Renal cortex interstitium (tissue), 11 donors: ENCODE measurements around the gene CHCHD3. TPM values are rescaled to one million over a fixed set of nuclear protein-coding genes. Genes with fewer than 3 reads are reported as not detected.

Experiments used
- DNase-seq, 11 donors: peaks; one replicate each; pipeline ENCODE4 v3.0.0-alpha.2; 2013; ENCODE audit warnings: low read depth in 9 of 11, low spot score in 4 of 11; ENCODE audit errors: extremely low read depth in 1 of 11
- polyA plus RNA-seq, 3 donors: library from polyadenylated mRNA; unstranded; fragments of 120-200 nt; gene quantifications; one replicate each; pipeline ENCODE4 v1.2.1, GENCODE V29; 2013; ENCODE audit not compliant: insufficient read length in 3 of 3

CHCHD3 gene
- polyA plus RNA-seq, 3 donors, result 68.7 to 93.4 (median 86.2) TPM

DNA sequence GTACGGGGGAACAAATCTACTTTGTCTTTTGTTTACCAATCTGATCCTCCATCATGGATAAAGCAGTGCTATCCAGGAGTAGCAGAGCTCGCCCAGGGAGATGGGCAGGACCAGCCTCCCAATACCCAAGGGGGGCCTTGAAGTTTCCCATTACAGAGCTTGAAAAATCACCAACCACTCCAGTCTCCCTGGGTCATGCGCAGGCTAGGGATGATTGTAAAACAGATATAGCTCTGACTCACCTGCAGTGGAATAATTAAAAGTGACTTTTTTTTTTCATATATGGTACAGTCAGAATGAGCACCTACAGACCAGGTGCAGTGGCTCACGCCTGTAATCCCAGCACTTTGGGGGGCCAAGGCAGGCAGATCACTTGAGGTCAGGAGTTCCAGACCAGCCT lies 301.1 kb downstream of the CHCHD3 start:
- no peak for DNase-seq

DNA sequence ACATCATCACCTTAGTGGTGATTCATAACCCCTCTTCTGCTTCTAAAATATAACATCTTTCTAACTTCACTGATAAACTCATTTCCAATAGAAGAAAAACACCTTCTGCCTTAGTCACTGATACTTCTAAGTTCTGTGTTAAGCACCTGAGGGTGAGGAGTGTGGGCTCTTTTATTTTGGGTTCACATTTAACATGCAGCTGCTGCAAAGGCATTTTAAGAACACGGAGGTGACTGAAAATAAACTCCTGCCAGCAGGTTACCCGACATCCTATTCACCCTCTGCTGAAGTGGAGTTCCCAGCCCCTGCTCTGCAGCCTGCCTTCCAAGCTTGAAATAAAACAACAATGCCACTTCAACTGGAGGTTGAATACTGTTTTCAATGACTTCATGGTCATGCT lies 302.7 kb downstream of the CHCHD3 start:
- no peak for DNase-seq

GRCh38 chr7:132778761-132779160 lies 303.1 kb downstream of the CHCHD3 start:
- no peak for DNase-seq

GRCh38 chr7:132777956-132778355 lies 303.9 kb downstream of the CHCHD3 start:
- no peak for DNase-seq

GRCh38 chr7:132777414-132777813 lies 304.5 kb downstream of the CHCHD3 start:
- no peak for DNase-seq

- no peak for DNase-seq
Observed at GRCh38 chr7:132776048-132776620, 305.8 kb downstream of the CHCHD3 start.

- no peak for DNase-seq
Observed at GRCh38 chr7:132773527-132773956, 308.3 kb downstream of the CHCHD3 start.

GRCh38 chr7:132771301-132771730 lies 310.6 kb downstream of the CHCHD3 start:
- no peak for DNase-seq

DNA sequence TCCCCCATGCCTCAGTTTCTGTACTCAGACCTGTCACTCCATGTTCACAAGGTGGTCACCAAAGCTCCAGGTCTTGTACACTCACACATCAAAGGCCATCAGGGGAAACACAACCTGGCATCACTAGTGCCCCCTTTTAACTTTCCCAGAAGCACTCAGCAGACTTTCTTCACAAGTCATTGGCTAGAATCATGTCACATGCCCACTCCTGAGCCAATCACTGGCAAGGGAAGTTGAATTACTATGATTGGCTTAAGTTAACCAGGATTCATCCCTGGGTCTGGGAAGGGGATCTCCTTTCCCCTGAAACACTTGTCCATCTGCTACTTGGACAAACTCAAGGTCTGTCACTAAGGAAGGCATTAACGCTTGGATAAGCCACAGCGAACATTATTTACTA lies 311.8 kb downstream of the CHCHD3 start:
- no peak for DNase-seq

DNA sequence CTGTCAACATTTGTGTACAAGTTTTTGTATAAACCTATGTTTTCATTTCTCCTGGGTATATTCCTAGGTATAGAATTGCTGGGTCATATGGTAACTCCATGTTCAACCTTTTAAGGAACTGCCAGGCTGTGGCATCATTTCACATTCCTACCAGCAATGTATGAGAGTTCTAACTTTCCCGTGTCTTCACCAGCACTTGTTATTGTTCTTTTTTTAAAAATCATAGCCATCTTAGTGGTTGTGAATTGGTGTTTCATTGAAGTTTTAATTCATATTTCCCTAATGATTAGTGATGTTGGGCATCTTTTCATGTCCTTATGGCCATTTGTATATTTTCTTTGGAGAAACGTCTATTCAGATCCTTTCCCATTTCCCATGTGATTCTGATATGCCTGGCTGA lies 312.6 kb downstream of the CHCHD3 start:
- no peak for DNase-seq

- no peak for DNase-seq
Observed at GRCh38 chr7:132768099-132768498, 313.8 kb downstream of the CHCHD3 start.

GRCh38 chr7:132767378-132767777 lies 314.5 kb downstream of the CHCHD3 start:
- DNase-seq, result no peak

DNA sequence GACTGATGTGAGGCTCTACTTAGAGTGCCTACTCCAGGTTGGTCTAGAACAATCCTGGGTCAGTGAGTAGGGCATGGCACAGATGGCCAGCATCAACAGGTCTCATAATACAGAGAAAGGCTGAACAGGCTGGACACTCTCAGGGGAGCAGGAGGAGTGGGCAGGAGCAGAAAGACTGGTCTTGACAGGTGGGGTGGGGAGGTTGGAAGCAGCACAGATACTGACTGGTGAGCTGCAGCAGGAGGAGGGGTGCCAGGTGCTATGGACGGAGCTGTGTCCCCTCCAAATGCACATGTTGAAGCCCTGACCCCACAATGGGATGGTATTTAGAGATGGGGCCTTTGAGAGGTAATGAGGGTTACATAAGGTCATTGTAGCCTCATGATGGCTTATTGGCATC lies 315.2 kb downstream of the CHCHD3 start:
- no peak for DNase-seq

DNA sequence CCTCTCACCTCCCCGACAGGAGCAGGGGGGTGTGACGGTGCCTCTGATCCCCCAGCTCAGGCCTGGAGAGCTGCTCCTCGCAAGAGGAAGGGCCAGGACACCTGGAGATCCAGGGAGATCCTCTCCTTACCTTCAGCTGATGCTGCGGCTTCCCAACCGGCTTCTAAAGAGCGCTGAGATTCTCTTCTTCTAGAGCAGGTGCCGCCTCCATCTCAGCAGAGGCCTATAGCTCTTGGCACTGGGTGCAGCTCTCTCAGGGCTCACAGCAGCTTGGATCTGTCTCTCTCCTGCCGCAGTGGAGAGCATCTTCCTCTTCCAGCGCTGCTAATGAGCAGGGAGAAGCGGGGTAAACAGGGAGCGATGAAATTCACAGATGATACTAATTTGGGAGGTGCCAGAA lies 316.0 kb downstream of the CHCHD3 start:
- no peak for DNase-seq

GRCh38 chr7:132764762-132765161 lies 317.1 kb downstream of the CHCHD3 start:
- DNase-seq, result no peak

GRCh38 chr7:132760866-132761265 lies 321.0 kb downstream of the CHCHD3 start:
- no peak for DNase-seq

GRCh38 chr7:132760244-132760623 lies 321.7 kb downstream of the CHCHD3 start:
- no peak for DNase-seq

DNA sequence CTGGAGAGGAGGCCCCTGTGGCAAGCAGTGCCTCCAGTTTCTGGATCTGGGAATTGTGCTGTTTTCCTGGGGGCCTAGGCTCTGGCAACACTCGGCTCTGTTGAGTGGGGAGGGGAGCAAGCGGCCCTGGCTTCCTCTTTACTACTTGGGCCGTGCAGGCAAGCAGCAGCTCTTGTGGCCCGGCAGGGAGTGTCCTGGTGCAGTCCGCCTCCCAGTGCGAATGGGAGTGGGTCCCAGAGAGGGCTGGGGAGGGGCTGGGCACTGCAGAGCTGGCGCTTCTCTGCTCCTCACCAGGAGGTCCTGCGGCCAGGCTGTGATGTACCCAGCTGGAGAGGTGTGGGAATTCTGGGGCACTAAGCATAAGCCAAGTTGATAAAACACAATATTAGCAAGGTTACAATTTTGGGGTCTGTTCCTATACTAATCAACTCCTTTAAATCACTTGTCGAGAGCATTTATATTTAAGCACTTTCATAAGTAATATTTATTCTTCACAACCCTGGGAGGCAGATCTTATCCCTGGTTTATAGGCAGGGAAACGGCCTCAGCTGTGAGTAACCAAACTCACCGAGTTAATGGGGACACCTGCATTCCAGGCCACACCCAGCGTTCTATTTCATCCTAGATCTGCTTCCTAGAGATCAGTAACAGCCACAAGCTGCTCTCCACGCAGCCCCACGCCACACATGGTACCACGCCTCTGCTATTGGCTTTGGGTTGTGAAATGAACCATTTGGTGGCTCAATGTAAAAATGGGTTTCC lies 322.2 kb downstream of the CHCHD3 start:
- no peak for DNase-seq

DNA sequence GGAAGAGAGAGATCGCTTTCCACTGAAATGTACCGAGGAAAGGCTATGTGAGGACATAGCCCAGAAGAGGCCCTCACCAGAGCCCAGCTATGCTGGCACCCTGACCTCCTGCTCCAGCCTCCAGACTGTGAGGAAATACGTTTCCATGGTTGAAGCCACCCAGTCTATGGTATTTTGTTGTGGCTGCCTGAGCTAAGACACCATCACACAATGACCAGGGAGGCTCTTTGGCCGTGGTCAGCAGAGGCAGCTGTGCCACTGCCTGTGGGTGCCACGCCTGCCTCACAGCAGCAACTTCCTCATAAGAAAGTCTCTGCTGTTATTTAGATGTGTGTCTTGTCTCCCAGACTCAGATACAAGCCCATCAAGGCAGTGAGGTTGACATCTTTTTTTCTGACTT lies 322.9 kb downstream of the CHCHD3 start:
- no peak for DNase-seq

- DNase-seq, result no peak
Observed at GRCh38 chr7:132757783-132758182, 324.1 kb downstream of the CHCHD3 start.

DNA sequence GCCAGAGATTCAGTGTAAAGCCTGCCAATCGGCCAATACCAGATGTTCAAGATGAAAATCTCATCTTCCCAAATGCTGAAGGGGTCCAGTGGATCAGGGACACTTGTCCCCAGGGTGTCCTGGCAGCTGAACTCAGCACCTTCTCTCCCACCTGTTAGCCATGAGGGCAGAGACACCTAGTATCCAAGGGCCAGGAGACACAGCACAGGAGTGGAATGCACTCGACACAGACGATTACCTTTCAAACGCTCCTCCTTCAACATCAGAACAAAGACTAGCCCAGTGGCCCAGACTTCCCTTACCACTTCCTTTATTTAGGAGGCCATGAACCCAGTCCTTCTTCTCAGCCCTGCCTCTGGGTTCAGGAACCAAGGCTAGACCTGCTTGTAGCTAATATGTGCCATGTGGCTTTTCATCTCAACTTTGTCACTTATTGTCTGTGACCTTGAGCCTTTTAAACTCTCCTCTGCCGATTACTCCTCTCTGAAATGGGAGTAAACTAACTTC lies 325.4 kb downstream of the CHCHD3 start:
- DNase-seq, result no peak
